Iris pigment epithelial cell (primary cell): ENCODE data around the gene PSMD11.

Experiments
- DNase-seq: peaks from one replicate; pipeline ENCODE4 v3.0.0-alpha.2; 2011; ENCODE audit warnings: low read depth

The PSMD11 gene

DNA sequence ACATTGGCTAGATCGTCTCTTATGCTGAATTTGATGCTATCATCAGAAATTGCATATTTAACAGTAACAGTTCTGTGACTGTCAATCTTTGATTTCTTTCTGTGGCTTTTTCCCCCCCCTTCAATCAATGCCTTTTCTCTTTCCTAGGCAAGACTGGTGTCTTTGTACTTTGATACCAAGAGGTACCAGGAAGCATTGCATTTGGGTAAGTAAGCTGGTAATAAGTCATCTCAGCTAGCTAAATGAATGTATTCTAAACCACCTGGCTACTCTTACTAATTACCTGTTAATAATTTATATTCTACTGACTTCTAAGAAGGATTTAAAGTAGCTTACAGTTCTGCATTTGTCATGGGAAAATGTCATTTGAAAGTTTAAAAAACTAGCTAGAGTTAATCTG lies 20.1 kb downstream of the PSMD11 start:
- DNase-seq: no peak

DNA sequence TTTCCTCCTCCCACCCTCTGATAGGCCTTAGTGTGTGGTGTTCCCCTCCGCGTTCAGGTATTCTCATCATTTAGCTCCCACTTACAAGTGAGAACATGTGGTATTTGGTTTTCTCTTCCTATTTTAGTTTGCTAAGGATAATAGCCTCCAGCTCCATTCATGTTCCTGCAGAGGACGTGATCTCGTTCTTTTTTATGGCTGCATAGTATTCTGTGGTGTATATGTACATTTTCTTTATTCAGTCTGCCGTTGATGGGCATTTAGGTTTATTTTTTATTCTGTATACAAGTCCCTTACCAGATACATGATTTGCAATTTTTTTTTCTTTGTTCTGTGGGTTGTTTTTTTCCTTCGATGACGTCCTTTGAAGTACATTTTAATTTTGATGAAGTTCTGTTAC lies 23.6 kb downstream of the PSMD11 start:
- DNase-seq: no peak

DNA sequence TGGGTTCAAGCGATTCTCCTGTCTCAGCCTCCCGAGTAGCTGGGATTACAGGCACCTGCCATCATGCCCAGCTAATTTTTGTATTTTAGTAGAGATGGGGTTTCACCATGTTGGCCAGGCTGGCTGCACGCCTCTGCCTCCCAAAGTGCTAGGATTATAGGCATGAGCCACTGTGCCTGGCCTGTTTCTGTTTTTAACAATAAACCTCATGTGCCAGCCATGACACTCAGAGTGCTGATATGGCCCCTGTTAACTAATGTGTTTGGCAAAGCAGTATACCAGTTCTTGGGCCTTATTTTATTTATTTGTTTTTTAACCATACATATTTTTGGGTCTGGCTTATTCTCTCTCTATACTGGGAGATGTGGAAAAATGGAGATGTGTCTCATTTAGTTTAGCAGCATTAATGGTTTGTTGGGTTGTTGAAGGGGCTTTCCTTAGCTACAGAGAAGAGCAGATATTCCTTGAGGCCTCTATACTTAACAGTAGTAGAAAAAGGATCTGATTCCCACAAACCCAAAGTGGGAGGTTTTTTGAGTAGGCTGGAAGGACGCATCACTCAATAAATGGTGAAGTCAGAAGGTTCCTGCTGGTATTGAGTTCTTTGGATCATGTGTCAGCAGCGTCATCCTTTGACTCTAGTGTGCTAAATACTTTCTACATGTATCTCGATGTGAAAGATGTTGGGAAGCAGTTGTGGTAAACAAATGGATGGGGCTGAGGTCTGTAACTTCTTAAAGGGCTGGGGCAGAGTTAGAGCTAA lies 26.3 kb downstream of the PSMD11 start:
- DNase-seq: no peak

DNA sequence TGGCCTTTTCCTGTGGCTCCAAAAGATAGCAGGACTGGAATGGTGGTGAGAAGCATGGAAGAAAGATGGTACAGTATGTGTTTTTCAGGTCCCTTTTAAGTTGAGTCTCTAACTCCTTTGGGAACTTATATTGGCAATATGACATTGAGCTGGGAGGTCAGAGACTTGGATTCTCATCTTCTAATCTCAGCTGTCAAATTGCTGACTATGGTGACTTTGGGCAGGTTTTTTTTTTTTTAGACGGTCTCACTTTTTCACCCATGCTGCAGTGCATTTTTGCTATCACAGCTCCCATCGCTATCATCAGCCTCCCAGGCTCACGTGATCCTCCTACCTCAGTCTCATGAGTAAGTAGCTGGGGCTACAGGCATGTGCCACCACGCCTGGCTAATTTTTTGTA lies 27.3 kb downstream of the PSMD11 start:
- no peak for DNase-seq

DNA sequence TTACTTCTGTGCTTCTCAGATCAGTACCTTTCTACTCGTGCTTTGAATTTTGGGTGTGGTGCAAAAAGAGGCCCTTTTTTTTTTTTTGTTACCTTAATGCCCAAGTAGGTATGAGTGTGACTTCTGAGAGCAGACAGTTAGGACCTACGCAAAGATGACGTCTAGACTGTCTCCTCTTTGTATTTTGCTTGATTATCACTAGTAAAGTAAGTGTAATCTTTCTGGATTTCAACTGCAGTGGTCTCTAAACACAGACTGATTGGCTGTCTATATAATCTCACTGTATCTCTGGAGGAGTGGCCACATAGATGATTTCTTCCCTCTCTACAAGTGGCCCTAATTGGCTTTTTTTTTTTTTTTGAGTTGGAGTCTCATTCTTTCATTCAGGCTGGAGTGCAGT lies 30.9 kb downstream of the PSMD11 start:
- DNase-seq: no peak

DNA sequence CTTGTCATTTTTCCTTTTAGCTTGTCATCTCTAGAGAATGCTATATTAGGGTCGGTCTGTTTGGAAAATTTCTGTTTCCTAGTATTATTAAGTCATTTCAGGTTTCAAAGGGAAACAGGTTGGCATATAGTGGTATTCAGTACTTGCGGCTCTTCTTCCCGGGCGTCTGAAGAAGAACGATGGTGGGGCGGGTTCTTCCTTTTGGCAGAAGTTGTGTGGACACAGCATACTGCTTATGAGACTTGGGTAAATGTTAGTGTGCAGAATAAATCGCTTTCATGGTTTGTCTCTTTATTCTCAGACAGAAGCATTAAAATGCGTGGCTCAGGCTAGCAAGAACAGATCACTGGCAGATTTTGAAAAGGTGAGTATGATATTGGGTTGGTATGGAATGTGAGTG lies 32.9 kb downstream of the PSMD11 start:
- DNase-seq: no peak

DNA sequence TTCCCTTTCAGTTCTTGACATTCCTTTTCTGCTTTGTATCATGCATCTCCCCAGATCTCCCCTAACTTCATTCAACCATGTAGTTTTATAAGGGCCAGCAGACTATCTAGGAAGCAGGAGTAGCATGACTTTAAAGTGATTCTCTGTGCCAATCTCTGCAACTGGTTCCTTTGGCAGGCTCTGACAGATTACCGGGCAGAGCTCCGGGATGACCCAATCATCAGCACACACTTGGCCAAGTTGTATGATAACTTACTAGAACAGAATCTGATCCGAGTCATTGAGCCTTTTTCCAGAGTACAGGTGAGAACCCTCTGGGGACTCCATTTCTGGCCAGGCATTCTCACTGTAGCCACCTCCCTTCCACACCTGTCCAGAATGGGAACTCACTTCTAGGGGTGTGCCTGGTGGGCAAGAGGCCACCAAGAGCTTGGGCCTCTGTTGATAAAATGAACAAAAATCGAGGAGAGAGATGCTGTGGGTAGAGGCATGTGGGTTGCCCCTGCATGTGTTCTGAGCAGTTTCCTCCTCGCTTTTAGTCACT lies 34.8 kb downstream of the PSMD11 start:
- no peak for DNase-seq

DNA sequence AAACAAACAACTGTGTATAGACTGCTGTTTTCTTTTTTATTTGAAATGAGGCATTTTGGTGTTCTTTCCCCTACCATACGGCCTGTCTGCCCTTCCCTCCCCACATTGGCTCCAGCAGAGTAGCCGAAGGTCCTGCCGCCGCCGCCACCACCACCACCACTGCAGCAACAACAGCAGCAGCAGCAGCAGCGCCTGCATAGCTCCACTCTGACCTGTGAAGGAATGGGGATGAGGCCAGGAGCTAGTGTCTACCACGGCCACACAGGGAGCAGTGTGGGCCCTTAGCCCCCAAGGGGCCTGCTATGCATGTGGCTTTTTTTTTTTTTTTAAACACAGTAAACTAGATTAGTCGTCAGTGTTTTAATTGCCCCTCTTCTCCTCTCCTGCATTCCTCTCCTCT lies 36.9 kb downstream of the PSMD11 start:
- DNase-seq: no peak

DNA sequence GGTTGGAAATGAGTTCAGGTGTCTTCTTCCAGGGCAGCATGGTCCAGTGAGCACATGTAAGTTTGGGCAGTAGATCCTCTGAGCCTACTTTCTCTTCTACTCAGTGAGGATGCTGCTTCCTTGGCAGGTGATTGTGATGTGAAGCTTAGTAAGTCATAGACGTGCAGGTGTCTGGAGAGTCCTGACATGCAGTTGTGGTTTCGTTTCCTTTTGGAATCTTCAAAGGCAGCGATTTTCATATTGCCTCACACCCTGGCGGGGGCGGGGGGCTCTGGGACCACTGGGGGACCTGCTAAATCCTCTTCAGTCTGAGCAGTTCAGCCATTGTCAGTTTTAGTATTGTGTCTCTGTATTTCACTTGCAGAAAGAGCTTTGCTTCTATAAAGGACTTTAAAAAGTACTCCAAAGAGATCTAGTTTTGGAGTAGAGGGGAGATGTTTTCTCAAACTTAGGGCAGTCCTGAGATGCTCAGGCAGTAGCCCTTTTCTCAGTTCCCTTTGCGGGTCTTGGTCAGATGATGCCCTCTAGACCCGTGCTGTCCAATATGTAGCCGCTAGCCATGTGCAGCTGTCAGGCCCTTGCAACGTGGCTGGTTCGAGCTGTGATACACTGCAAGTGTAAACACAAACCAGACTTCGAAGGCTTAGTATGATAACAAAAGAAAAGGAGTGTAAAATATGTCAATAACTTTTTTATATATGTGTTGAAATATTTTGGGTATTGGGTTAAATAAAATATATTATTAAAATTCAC lies 38.4 kb downstream of the PSMD11 start:
- no peak for DNase-seq

DNA sequence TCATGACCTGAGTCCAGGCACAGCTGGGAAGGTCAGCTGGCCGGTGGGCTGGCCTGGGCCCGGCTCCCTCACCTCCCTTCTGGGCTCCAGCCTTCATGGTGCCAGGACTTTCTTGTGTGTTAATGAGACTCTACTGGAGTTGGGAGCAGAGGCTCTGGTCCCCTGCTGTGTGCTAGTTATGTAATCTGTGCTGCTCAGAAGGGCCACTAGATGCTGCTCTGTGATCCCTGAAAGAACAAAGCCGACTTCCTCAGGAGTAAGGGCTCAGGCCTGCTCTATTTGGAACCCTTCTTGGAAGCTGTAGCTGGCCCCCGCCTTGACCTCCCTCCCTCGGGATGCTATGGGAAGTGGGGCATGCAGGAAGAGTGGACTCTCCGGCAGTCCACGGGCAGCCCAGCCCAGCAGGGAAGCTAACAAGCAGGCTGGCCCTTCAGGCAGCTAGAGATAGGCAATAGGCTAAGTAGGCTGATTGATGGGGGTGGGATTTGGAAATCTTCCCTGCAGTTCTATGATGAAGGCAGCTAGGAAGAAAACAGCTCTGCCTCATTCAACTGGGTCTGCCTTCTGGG lies 39.2 kb downstream of the PSMD11 start:
- DNase-seq: peak; percentile 69

DNA sequence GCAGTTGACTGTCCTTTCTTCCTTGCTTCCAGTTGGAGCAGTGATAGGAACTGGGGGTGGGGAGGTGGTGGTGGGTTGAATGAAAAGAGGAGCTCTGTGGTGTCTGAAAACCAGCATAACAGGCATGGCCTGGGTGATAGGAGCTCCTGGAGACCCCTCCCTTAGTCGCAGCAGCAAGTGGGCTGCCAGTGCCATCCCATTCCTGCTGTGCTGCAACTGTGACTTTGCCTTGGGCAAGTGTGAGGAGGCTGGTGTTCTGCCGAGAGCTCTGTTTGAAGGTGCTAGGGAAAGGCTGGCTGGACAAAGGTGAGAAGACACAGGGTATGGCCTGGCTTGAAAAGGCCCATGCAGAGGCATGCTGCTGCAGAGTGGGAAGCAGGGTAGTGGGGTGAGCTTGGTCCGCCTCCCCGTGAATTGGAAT lies 39.7 kb downstream of the PSMD11 start:
- DNase-seq: no peak

DNA sequence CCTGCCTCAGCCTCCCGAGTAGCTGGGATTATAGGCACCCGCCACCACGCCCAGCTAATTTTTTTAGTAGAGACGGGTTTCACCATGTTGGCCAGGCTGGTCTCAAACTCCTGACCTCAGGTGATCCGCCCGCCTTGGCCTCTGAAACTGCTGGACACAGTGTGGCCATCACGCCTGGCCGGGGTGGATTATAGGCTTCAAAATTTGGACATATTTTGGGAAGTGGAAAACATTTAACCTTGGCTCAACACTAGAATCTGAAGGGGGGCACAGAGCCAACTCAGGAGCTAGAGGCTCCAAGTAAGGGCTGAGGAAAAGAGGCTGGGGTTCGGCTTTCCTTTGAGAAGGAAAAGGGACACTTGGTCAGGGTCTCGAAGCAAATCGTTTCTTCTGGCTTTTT lies 40.3 kb downstream of the PSMD11 start:
- DNase-seq: no peak

DNA sequence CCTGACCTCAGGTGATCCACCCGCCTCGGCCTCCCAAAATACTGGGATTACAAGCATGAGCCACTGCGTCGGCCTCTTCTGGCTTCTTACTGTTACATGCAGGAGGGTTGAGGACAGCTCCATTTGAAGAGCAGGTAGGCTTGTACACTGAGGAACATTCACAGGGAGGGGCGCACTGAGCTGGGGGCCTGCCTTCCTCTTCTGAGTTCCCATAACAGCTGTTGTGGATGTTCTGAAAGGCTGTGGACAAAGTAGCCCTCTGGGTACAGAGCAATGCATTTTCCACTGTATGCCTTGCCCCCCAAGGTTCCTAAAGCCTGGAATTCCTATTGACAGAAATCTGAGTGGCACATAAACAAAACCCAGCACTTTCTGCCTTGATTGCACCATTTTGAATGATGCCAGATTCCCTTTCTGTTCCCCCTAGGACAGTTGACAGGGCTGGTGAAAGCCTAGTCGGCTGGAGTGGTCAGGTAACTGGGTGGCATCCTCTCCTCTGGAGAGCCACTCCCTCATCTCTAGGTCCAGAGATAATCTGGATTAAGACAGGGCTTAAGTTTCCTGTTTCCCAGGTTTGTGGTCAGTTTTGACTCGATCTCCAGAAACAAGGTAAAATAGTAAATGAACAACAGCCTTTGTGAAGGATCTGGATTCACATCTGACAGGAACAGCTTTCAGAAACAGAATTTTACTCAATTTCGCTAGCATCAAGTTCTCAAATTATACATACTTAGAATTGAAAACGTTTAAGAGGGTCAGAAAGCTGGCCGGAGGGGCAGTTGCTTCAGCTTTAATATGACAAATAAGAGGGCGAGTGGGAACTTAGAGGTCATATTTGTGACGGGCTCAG lies 41.2 kb downstream of the PSMD11 start:
- DNase-seq: no peak

DNA sequence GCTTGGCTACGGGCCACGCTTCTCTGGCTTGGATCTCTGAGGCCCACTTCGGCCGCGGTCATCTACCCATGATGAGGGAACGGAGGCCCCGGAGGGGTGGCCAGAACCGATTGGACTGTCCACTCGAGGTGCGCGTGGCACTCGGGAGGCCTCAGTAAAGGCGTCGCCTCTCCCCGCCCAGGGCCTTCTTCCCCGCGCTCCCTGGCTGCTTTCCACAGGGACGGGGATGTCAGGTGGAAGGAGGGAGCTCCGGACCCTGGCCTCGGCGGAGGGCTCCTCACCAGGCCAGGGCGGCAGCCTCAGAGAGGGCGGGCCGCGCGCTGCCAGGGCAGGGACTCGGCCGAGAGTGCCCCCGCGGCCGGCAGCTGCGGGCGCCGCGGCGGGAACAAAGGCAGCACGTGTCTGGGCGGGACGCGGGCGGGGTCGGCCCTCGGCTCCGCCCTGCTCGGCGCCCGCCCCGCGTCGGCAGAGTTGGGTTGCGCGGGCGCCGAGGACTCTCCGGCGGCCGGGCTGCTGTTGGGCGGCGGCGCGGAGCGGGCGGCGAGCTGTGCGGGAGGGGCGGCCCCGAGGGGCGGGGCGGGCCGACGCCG lies 41.9 kb downstream of the PSMD11 start:
- DNase-seq: peak; percentile 74

DNA sequence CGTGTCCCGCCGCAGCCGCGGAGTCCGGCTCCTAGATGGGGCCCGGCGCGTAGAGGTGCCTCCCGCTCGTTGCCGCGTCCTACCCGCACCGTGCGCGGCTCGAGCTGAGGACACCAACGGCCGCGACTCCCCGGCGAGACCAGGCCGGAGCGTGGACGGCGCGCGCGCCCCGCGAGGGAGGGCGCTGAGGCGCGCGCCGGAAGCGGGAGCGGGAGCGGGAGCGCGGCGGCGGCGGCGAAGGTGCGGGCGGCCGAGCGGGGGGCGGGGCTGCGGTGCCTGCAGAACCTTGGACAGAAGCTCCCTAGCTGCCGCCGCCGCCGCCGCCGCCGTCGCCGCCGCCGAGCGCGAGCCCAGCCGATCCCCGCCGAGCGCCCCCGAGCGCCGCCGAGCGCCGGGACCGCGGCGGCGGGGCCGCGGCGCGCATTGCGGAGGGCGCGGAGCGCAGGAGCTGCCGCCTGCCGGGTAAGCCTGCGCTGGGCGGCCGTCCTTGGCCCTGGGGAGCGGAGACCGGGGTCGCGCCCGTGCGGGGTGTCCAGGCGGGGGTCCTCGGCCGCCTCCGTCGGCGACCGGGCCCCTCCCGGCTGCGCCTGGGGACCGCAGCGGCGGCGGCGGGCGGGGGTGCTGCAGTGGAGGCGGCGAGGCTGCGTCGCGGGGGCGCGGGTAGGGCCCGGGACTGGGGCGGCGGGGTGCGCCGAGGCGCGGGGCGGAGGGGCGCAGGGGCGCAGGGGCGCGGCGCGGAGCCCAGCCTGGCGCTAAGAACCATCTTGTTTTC lies 42.6 kb downstream of the PSMD11 start, which contains the start of gene CDK5R1:
TSS of gene CDK5R1 (plus strand) at position 293 of the 772 bp plus-strand sequence. CDS start 628 bp downstream, outside the sequence.
- peak; percentile 73 for DNase-seq

DNA sequence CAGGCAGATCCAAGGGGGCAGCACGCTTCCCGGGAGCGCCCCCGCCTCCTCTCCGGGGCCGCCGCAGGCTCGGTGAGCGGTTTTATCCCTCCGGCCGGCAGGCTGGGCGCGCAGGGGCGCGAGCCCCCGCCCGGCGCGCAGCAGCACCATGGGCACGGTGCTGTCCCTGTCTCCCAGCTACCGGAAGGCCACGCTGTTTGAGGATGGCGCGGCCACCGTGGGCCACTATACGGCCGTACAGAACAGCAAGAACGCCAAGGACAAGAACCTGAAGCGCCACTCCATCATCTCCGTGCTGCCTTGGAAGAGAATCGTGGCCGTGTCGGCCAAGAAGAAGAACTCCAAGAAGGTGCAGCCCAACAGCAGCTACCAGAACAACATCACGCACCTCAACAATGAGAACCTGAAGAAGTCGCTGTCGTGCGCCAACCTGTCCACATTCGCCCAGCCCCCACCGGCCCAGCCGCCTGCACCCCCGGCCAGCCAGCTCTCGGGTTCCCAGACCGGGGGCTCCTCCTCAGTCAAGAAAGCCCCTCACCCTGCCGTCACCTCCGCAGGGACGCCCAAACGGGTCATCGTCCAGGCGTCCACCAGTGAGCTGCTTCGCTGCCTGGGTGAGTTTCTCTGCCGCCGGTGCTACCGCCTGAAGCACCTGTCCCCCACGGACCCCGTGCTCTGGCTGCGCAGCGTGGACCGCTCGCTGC lies 43.3 kb downstream of the PSMD11 start:
- no peak for DNase-seq

DNA sequence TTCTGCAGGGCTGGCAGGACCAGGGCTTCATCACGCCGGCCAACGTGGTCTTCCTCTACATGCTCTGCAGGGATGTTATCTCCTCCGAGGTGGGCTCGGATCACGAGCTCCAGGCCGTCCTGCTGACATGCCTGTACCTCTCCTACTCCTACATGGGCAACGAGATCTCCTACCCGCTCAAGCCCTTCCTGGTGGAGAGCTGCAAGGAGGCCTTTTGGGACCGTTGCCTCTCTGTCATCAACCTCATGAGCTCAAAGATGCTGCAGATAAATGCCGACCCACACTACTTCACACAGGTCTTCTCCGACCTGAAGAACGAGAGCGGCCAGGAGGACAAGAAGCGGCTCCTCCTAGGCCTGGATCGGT lies 43.9 kb downstream of the PSMD11 start:
- no peak for DNase-seq

DNA sequence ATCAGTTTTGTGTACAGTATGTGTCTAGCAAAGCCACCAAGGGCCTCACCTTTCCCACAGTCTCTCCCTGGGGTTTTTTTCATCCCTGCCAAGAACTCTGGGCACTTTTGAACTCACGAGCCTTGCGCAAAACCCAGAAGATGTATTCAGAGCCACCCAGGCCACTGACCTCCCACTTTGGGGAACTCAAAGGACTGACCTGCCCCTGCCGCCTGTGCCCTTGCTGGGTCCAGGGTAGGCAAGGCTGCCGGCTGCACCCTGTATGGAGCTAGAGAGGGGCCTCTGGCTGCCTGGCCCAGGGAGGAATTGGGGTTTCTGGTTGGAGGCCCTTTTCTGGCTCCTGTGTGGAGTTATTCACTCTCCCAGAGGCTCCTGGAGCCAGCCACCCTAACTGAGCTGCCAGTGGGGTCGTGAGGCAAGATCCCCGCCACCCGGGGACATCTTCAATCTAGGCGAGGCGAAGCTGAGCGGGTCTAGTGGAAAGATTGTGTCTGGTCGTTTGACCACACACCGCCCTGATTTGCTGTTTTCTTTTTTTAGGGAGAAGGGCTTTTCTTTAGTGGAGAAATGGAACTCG lies 44.4 kb downstream of the PSMD11 start:
- DNase-seq: no peak

DNA sequence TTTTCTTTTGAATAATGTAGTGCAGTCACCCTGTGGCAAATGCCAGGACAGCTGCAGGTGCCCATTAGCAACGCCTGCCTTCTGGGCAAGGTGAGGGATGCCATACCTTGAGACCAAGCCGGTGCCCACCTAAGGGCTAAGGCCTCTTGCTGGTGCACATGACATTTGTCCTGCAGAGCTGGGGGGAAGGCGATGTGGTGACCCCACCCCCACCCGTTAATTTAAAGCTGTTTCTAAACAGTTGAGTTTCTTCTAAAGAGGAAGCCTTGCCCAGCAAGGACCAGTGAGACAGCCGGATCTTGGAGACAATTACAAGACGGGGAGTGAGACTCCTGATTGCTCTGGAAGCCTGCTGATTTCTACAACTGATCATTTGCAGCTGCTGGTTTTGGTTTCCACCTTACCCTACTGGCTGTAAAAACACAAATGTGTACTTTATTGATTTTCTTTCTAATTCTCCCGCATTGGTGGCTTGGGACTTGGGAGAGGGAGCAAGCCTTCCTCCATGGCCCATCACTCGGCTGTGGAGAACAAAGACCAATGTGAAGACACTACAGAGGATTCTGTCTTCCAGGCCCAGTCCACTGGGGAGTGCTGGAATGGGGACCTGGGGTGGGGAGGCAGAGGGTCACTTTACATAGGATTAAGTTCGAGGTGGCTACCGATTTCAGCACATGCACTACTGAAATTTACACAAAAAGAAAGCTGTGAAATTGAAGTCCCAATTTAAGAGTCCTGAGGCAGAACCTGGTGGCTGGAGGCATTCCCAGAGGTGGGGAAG lies 45.2 kb downstream of the PSMD11 start:
- DNase-seq: no peak
